Measurements from ENCODE around the gene CAGE1.
"Not testable (repeated sequence)": the region's sequence is repeated elsewhere in the genome, so short reads cannot be mapped to it uniquely, and the experiment has no call there.

The CAGE1 gene

DNA sequence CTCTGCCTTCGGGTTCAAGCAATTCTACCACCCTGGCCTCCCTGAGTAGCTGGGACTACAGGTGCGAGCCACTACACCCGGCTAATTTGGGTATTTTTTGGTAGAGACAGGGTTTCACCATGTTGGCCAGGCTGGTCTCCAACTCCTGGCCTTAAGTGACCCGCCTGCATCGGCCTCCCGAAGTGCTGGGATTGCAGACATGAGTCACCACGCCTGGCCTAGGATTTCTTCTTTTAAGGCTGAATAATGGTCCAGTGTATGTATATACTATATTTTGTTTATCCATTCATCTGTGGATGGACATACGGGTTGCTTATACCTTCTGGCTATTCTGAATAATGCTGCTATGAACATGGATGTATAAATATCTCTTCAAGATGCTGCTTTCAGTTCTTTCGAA lies 17.2 kb upstream of the CAGE1 start:
- DNase-seq, result no peak

- DNase-seq, result no peak
Observed at GRCh38 chr6:7404546-7404945, 15.0 kb upstream of the CAGE1 start.

DNA sequence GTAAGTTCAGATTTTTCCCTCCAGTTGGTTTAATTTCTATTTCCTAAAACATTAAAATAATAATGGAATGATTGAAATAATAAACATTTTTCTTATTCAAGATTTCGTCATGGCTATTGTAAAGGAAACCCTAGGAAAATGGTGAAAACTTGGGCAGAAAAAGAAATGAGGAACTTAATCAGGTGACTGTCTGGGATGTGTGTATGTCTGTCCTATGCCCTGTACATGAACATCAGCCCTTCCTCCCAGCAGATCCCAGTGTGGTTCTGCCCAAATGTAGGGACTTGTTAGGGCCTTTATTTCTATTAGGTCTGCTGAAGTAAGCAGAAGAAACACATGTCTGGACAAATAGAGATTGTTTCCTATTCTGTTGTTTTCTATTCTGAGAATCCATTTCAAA lies 13.2 kb upstream of the CAGE1 start:
- DNase-seq, result no peak

DNA sequence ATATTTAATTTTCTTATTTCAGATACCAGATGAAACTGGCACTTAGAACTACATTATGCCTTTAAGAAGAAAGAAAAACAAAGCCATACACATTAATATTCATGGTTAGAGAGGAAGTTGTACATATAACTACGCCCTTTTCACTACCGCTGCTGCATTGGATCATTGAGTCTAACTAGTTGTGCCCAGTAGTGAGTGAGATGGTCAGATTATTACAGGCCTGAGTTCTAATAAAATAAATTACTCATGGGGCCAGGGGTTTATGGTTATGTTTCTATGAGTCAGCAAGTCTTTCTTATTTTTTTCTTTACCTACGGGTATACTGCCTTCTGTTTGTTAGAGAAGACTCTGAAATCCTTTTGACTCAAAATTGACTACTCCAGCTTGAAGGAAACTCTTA lies 11.5 kb upstream of the CAGE1 start:
- DNase-seq, result no peak

DNA sequence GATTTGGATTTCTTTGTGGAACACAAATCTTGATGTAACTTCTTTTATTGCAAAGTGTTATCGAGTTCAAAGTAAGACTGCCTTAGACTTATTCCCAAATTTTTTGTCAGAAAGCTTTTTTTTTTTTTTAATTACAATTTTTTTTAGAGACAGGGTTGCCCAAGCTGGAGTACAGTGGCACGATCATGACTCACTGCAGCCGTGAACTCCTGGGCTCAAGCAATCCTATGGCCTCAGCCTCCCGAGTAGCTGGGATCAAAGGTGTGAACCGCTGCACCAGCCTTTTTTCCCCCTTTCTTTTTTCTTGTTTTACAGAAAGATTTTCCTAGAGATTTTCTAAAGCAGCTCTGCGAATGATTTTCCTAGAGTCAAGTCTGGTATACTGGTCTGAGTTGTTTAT lies 2.9 kb upstream of the CAGE1 start:
- DNase-seq, result no peak

DNA sequence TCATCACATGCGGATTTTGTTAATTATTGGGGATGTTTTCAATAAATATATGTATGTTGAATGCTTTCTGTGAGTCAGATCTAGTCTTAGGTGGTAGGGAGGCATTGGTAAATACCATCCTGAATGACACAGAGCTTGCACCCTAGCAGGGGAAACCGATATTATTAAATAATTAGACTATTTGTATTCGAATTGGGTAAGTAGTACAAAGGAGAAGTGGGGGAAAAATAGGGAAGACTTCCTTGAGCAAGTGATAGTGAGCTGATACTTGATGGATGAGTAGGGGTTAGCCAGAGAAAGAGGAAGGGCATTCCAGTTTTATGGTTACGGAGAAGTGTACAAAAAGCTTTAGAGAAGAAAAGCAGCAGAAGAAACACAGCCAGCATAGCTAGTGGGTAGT lies 1.6 kb upstream of the CAGE1 start:
- DNase-seq, result no peak

GRCh38 chr6:7390226-7390878 lies 810 bp upstream of the CAGE1 start:
- DNase-seq, result no peak

- DNase-seq, result peak; percentile 81
Observed at GRCh38 chr6:7389162-7389450, 436 bp downstream of the CAGE1 start.

DNA sequence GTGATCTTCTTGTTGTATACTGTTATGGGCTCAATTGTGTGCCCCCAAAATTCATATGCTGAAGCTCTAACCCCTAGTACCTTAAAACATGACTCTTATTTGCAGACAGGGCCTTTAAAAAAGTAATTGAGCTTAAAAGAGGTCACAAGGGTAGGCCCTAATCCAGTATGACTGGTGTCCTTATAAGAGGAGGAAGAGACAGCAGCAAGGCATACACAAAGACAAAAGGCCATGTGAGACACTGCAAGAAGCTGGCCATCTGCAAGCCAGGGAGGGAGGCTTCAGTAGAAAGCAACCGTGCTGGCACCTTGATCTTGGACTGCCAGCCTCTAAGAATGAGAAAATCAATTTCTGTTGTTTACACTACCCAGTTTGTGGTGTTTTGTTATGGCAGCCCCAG lies 8.4 kb downstream of the CAGE1 start:
- DNase-seq, result no peak

- no peak for DNase-seq
Observed at GRCh38 chr6:7378740-7379139, 10.8 kb downstream of the CAGE1 start.

DNA sequence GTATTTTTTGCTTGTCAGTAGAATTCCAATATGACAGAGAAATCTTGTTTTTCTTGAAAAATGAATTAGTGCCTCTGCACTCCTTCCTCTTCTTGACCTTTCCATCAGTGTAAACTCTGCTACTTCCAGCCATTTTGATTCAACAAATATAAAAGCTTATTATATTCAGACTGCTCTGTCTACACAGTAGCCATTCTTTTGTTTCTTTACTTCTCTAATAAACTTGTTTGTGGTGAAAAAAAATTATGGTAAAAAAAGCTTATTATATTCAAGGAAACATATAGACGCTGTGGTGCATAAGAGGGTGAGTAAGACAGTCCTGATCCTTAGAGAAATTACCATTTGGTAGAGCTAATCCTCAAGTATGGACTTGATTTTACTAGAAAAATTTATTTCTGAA lies 11.6 kb downstream of the CAGE1 start:
- no peak for DNase-seq

- DNase-seq, result no peak
Observed at GRCh38 chr6:7373739-7374138, 15.8 kb downstream of the CAGE1 start.

DNA sequence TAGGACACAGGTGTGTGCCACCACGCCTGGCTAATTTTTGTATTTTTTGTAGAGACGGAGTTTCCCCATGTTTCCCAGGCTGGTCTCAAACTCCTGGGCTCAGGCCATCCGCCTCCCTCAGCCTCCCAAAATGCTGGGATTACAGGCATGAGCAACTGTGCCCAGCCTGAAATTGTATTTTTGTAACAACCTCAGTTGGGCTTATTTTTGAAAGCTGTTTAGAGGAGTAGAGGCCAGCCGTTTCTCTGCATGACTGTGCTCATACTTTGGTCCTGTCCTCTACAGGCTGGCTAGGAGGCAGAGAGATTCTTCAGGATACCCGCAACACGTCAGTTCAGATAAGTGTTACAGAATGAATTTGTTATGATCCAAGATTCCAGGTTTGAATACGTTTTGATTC lies 22.1 kb downstream of the CAGE1 start:
- no peak for DNase-seq

DNA sequence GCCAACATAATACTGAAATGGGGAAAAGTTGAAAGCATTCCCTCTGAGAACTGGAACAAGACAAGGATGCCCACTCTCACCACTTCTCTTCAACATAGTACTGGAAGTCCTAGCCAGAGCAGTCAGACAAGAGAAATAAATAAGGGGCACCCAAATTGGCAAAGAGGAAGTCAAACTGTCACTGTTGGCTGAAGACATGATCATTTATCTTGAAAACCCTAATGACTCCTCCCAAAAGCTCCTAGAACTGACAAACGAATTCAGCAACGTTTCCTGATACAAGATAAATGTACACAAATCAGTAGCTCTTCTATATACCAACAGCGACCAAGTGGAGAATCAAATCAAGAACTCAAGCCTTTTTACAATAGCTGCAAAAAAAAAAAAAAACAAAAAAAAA lies 37.6 kb downstream of the CAGE1 start:
- not testable (repeated sequence) for DNase-seq

GRCh38 chr6:7350591-7350990 lies 39.0 kb downstream of the CAGE1 start:
- DNase-seq, result not testable (repeated sequence)

GRCh38 chr6:7347551-7347997 lies 42.0 kb downstream of the CAGE1 start:
- DNase-seq, result not testable (repeated sequence)

GRCh38 chr6:7344773-7345450 lies 44.6 kb downstream of the CAGE1 start:
- not testable (repeated sequence) for DNase-seq

DNA sequence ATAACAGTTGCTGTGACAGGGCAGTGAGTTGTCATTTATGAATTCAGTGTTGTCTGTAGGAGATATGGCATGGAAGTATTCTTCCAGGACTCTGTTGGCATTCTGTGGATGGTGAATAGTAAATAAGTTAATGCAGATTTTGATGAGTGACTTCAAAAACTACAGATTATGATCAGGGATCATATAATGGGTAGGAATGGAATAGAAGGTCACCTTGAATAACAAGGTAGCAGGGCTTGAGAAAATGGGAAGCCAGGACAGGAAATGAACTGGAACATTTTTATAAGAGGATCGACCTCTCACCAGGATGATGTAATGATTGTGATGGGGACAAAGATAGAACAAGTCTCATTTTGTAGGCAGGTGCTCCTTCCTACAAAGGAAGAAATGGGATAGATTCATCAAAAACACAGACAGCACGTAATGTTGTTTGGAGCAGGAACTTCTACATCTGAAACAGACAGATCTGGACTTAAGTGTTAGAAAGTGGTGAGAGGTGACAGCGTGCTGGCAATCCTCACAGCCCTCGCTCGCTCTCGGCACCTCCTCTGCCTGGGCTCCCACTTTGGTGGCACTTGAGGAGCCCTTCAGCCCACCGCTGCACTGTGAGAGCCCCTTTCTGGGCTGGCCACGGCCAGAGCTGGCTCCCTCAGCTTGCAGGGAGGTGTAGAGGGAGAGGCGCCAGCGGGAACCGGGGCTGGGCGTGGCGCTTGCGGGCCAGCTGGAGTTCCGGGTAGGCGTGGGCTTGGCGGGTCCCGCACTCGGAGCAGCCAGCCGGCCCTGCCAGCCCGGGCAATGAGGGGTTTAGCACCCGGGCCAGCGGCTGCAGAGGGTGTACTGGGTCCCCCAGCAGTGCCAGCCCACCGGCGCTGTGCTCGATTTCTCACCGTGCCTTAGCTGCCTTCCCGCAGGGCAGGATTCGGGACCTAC lies 45.7 kb downstream of the CAGE1 start:
- no peak for DNase-seq

DNA sequence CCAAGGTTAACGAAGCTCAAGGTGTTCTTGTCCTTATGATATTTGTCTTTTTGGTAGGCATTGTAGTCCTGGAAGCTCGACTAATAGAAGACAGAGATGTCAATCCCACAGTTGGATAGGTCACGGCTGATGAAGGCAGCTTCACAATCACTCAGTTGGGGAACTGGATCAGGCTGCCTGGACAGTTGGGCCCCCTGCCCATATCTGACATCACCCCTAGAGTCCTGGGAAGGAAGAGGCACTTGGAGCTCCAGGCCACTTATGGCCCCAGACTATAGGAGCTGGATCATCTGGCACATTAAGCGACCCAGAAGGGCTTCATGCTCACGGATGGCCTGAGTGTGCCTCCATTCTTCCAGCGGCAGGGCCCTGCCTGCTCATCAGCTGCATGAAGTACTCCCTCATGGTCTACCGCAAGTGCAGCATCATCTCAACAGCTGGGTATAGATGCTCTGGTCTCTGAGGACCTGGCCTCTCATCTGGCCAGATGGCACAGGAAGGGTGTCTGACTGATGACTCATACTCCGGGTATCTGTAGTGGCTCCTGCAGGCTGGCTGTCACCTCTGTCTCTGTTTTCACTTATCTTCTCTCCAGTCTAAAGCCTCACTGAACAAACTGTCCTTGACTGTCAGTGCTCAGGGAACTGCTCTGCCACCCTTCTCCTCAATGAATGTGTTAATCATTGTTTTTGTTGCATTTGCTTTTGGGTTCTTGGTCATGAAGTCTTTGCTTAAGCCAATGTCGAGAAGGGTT lies 47.4 kb downstream of the CAGE1 start:
- DNase-seq, result peak; percentile 9

DNA sequence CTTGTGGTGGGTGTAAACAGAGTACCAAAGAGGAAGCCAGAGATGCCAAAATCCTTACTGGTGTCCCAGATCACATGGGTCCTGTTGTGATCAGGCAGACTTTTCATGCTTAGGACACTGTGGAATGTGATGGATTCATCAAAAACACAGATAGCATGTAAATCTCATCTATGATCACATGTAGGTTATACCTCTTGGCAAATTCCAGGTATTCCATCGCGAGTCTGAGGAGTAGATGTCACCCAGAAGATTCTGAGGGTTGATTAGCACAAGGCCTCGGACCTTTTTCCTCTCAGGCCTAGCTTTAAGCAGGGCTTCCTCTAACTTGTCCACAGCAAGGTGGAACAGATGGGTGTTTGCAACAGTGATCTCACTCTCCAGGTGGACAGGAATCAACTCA lies 48.3 kb downstream of the CAGE1 start:
- no peak for DNase-seq

DNA sequence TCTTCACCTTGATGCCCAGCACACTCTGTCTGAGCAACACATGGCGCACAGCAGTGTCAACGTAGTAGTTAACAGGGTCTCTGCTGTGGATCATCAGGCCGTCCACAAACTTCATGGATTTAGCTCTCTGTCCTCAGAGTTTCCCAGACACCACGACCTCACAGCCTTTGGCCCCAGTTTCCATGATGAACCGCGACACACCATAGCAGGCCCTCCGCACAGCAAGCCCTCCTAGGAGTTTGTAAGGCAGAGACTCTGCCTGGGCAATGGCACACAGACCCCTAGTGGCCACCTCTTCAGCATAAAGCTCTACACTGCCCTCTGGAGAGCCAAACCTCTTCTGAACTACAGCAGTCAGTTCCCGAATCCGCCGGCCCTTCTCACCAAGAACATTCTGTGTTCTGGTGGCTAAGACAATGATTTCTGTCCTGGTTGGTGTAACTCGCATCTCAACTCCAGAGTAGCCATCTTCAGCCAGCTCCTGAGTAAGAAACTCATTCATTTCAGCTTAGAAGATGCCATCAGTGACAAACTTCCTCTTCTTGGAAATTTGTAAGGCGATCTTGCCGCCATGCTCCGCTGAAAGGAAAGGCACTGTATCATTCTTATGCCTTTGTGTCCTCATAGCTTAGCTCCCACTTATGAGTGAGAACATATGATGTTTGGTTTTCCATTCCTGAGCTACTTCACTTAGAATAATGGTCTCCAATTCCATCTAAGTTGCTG lies 50.4 kb downstream of the CAGE1 start:
- DNase-seq, result not testable (repeated sequence)

DNA sequence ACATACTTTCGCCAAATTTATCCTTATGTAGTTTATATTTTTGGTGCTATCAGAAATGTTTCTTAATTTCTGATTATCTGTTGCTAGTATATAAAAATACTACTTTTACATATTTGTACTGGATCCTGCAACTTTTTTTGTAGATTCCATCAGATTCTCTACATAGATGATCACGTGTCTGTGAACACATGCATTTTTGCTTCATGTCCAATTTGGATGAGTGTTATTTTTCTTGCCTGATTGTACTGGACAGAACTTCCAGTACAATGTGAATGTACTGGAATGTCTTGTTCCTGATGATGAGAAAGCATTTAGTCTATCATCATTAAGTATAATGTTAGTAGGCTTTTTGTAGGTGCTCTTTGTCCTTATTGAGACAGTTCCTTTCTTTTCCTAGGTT lies 51.5 kb downstream of the CAGE1 start:
- no peak for DNase-seq

- DNase-seq, result no peak
Observed at GRCh38 chr6:7335519-7335918, 54.0 kb downstream of the CAGE1 start.
